T follicular helper cell (primary cell): ENCODE results near the gene CDH2.

Experiments
- DNase-seq: peaks from one replicate; pipeline ENCODE4 v3.0.0-alpha.2; 2020; ENCODE audit warnings: low read depth

The CDH2 gene

DNA sequence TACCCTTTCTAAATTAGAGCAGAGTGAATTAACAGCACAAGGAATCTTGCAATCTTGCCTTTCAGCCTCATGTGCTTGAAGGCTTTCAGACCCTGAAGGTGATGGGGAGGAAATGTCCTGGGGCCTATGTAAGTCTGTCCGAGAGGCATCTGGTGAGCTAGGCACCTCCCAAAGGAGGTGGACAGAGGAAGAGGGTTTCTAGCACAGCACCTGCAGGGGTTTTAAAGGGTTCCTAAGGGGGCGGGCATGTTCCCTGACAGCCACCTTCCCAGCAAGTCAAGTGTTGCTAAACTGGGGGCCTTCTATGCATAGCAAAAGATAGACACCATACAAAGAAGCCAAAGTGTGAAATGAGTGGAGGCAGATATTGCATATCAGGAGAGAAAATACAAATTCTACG, 88.5 kb downstream of the CDH2 start:
- DNase-seq: no peak

- no peak for DNase-seq
Observed at GRCh38 chr18:28086670-28087552, 90.0 kb downstream of the CDH2 start.

- DNase-seq: no peak
Observed at GRCh38 chr18:28081516-28081915, 95.4 kb downstream of the CDH2 start.

GRCh38 chr18:28080876-28081300, 96.0 kb downstream of the CDH2 start:
- DNase-seq: no peak

- DNase-seq: no peak
Observed at GRCh38 chr18:28079883-28080282, 97.0 kb downstream of the CDH2 start.

DNA sequence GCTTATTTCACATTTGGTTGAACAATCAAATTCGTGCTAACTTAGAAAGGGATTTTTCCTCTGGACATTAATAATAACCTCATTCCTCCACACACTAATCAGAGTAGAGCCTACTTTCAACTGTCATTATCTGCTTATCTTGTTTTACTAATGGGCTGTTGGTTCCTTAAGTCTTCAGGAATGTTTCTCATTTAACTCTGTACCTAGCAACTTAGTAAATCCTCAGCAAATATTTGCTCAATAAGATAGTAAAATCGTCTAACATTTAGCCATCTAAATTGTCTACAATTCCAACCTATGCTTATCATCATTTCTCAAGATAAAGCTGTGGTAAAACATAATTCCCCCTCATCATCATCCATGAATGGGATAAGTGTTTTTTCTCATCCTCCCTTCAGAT, 98.1 kb downstream of the CDH2 start:
- DNase-seq: no peak

GRCh38 chr18:28078298-28078697, 98.6 kb downstream of the CDH2 start:
- no peak for DNase-seq

DNA sequence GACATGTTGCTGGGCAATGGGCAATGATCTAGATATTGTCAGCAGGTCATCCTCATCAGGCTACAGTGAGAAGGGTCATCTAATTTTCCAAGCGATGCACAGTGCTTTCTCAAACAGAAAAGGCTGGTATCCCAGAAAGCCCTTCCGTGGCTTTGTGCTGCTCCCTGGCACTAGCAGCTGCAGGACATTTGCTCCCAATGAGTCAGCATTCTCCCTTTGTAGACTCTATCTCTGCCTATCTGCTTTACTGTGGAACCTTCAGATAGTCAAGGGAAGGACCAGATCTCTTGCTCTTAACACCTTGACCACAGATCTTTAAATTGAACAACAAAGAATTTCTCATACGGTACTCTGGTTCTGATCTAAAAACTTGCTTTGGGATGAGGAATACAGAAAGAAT, 101.4 kb downstream of the CDH2 start:
- no peak for DNase-seq

DNA sequence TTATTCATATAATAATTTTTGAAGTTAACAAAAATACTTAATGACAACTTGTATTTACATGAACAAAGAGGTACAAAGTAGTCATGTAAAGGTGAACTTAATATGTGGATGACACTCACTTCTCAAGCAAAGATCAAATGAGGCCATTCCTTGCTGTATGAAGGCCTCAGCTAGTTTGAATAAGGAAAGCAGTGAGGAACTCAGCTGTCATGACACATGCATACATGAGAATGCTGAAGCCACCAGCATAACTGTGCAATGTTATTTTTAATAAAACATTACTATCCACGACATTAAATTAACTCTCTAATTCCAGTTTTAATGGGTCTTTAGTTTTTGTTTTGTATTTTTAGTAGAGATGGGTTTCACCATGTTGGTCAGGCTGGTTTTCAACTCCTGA, 102.9 kb downstream of the CDH2 start:
- DNase-seq: no peak

DNA sequence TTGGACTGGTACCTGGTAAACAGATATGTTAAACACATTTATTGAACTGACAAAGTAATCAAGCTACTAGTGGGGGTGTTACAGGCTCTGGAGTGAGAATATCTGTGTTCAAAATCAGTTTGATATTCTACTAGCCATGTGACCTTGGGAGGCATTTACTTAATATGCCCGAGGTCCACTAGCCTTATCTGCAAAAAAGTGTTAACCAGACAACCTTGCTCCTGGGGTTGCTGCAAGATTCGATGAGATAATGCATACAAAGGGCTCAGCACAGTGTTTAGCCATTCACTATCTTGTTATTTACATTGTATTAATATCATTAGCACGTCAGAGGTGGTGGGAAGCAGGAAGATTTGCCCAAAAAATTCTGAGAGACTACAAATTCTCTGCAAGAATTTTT, 103.3 kb downstream of the CDH2 start:
- DNase-seq: no peak

- DNase-seq: no peak
Observed at GRCh38 chr18:28071199-28071598, 105.7 kb downstream of the CDH2 start.

DNA sequence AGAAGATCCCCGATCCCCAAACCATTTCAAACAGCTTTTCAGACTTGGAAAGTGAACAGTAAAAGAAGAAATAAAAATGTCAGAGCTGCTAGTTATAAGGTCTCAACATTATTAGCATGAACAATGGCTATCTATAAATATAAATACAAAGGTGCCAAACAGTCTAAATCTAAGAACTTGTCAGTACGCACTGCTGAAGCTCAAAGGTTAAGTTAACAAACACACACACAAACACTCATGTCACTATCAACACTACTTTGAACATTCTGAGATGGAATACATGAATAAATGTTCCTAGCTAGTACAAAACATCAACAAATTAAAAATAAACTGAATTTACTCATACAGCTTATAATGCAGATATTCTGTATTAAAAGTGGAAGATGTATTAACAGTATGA, 108.7 kb downstream of the CDH2 start:
- no peak for DNase-seq

- DNase-seq: no peak
Observed at GRCh38 chr18:28067346-28067745, 109.6 kb downstream of the CDH2 start.

- no peak for DNase-seq
Observed at GRCh38 chr18:28065793-28066186, 111.1 kb downstream of the CDH2 start.

DNA sequence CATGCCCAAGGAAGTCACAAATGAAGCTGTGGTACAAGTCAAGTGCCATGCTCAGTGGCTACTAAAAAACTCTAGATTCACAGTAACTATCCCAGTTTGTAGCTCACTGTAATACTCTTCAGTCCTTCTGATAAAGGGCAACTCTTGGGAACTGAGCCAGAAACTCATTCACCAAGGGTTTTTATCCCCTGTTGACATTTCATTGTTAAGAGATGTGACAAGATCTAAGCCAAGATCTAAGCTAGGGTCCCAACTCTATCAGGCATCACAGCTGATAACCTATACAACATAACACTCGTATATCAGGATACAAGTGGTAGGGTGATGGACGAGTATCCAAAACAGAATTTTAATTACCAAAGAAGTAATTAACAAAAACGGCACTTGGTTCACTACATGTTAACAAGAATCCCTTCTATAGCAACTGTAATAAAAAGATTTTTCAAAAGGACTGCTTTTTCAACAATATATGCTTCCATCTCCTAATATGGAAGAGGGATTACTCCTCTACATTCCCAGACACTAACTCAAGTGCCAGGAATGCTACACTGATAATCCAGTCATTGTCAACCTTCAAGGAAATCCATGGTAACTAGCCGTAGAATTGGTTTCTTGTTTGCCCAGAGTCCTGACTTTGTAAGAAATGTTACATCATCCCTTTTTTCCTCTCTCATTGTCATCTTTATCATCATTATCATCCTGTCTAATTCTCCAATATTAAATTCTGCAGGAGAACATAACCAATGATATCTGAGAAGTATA, 111.7 kb downstream of the CDH2 start:
- no peak for DNase-seq

- DNase-seq: no peak
Observed at GRCh38 chr18:28063926-28064325, 113.0 kb downstream of the CDH2 start.

DNA sequence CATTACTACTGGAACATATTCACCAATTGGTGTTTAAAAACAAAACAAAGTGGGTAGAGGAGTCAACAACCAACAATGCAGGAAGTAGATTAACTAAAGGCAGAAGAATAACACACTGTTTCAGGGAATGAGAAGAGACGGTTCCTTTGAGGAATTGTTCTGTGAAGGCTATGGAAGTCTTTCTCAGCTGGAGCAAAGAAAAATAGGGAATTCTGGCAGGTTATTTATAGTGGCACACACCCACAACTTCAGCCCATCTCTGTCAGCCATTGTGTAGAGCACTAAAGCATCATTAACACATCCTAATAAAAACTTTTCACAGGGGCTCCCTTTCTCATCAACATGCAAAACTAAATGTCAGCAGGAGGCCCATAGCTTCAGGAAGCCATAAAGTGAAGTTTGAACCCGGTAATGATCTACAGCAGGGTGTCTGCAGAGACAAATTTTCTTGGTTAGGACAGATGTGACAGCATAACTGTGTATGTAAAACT, 113.6 kb downstream of the CDH2 start:
- DNase-seq: no peak

GRCh38 chr18:28062443-28062842, 114.5 kb downstream of the CDH2 start:
- no peak for DNase-seq

DNA sequence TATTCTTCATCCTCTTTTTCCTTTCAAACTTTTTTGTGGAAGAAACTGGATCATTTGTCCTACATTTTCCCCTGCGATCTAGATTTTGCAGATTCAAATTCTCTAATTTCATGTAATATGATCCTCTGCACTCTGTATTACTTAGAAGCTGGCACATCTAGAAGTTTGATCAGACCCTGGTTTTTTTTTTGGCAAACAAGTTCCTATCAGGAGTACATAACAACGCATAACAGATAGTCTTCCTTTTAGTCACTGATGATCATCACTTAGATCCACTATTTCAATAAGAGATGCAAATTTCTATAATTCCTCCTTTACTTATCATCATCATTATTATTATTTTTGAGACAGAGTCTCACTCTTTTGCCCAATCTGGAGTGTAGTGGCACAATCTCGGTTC, 117.1 kb downstream of the CDH2 start:
- DNase-seq: no peak

DNA sequence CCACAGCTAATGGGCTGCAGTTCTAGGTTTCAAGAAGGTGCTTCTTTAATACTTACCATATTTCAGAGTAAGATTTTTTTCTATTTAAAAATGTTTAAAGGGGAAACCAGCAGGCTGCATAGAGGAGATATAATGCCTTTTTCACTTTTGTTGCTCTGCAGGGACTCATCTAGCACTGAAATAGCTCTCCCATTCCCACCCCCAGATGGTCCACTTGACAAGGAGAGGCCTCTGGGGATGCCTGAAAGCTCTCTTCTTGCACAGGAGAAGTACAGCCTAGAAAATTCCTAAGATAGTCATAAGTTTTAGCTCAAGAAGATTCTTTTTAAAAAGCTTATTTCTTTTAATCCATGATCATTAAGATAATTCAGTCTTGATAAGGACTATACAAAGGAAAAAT, 126.4 kb downstream of the CDH2 start:
- DNase-seq: no peak

- DNase-seq: no peak
Observed at GRCh38 chr18:28048612-28049011, 128.3 kb downstream of the CDH2 start.

DNA sequence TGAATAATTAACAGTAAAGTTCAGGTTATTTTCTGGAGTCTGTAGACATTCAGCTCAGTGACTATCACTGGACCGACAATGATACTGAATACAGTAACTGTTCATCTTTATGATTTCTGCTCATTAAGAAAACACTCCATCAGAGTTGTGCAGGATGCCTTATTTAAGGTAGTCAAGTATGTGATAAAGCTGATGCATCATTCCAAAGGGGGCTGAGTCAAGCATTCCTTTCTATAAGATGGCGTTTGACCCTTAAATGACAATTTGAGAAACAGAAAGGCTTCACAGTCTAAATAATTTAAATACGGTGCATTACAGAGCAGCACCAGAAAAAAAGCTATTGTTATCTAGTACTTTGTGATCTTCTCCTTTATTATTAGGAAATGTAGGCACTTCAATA, 131.1 kb downstream of the CDH2 start:
- no peak for DNase-seq

DNA sequence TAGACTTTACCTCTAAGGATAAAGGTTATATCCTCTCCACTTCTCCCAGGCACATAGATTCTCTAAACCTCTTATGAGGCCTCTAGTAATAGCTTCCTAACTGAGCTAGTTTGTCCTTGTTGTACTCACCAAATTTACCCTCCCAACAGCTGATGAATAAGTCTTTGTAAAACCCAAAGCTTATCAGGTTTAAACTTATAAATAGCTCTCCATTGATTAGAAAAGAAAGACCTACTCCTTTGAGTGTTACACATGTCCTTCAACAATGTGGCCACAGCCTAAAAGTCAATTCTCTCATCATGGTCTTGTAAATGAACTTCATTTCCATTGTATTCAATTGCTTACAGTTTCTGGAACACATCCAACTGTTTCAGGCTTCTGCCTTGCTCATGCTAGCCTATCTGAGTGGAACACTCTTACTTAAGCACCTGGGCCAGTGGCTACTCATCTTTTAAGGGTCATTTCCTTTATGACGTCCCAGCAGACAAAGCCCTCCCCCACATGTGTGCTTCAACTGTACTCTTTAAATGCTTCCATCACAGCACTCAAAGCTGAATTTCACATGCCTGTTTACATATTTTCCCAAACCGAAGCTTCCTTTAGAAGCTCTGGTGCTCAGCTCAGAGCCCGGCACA, 131.6 kb downstream of the CDH2 start:
- no peak for DNase-seq
